GM19240 (cell line): ENCODE data around the gene HSD17B11.
"Not testable (repeated sequence)": the region's sequence is repeated elsewhere in the genome, so short reads cannot be mapped to it uniquely, and the experiment has no call there.

Experiments
- DNase-seq: peaks from one replicate; pipeline ENCODE4 v3.0.0; 2011; ENCODE audit warnings: low spot score; ENCODE audit not compliant: insufficient read length

HSD17B11 gene

DNA sequence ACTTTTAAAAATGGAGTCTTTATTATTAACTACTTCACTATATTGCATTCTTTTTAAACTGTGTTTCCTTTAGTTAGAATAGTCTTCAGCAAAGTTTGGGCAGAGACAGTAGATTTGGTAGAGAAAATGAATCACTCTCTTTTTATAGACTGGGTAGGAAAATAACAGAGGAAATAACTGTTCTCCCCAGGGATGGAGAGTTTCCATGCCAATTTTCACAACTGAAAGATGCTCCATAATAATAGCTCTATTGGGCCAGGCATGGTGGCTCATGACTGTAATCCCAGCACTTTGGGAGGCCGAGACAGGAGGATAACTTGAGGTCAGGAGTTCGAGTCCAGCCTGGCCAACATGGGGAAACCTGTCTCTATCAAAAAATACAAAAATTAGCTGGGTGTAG, 81.4 kb downstream of the HSD17B11 start:
- DNase-seq = no peak

DNA sequence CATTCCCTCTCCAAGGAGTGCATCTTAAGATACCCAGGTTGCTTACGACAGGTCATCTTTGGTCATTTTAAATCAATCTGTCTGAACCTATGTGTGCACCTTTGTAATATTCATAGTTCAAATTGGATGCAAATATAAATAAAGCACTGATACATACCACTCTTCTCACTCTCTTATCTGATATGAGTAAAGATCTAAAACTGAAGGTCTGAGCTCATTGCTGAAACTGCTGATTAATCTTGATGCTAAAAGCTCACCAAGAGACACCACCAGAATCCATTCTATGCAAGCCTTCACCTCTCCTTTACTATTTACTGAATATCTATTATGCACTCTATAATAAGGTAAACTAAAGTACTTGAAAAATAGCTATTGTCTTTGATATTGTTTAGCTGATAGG, 84.9 kb downstream of the HSD17B11 start:
- no peak for DNase-seq

- DNase-seq = no peak
Observed at GRCh38 chr4:87305562-87305961, 85.4 kb downstream of the HSD17B11 start.

GRCh38 chr4:87304745-87305432, 86.1 kb downstream of the HSD17B11 start:
- DNase-seq = no peak

GRCh38 chr4:87299898-87300297, 91.1 kb downstream of the HSD17B11 start:
- no peak for DNase-seq

- DNase-seq = no peak
Observed at GRCh38 chr4:87298362-87298761, 92.6 kb downstream of the HSD17B11 start.

DNA sequence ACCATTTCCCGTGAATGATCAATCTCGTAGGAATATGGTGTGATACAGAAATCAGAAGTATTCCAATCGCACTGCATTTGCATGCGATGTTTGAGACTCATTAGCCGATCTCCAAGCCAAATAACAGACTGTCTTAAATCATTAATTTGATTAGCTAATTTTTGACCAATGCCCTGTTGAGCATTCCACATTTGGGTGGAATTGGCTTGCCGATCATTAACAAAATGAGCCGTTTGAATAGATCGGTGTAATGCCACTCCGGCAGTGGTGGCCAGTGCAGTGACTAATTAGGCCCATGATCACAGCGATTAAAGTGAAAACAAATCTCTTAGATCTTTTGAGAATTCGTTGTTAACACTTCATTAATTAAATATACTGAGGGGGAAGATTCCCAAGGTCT, 96.1 kb downstream of the HSD17B11 start:
- not testable (repeated sequence) for DNase-seq

GRCh38 chr4:87293889-87294288, 97.1 kb downstream of the HSD17B11 start:
- DNase-seq = not testable (repeated sequence)

GRCh38 chr4:87286970-87287369, 104.0 kb downstream of the HSD17B11 start:
- no peak for DNase-seq
